HG02642 (cell line): ENCODE results near the gene EPHB1.
"Not testable (repeated sequence)": the region's sequence is repeated elsewhere in the genome, so short reads cannot be mapped to it uniquely, and the experiment has no call there.

Experiments
- ATAC-seq: cut with Tn5 transposase; IDR thresholded peaks from one replicate; pipeline ENCODE4 v1.9.1; 2021; ENCODE audit warnings: mild to moderate bottlenecking; ENCODE audit not compliant: unreplicated experiment, poor library complexity

The EPHB1 gene

DNA sequence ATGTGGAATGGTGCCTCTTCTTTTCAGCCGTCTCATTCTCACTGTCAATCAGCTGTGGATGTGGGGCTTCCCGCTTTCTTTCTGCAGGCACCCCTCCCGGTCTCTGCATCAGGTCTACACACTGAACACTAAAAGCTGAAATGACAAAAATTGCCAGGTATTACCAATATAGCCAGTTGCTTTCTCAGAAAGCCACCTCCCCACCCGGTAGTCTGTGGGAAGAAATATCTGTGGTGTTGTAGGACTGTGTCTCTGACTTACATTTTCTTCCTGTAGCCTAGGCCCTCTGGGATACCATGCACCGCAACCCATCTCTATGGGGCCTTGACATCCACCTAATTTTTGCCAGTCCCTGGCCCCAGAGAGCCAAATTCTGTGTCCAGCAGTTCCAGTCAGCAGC is 19.2 kb upstream of the EPHB1 start:
- no peak for ATAC-seq

DNA sequence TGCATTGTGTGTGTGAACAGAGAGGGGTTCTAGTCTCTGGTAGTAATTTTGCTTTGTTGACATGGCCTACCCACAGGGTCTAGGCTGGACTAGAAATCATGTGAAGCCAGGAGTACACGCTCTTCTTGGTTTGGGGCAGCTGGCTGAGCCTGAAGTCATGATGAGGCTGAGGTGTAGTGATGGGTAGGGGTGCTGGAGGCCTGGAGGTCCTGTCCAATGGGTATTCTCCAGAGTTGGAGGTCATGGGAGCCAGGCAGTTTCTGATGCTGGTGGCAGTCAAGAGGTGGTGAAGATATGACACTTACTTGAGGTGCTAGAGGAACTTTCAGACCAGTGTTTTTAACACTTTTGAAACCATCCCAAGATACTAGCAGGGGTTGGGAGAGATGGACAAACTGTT is 18.5 kb upstream of the EPHB1 start:
- no peak for ATAC-seq

- no peak for ATAC-seq
These were observed 17.7 kb upstream of the EPHB1 start for GRCh38 chr3:134777341-134777740.

- not testable (repeated sequence) for ATAC-seq
These were observed 6.8 kb upstream of the EPHB1 start for GRCh38 chr3:134788283-134788682.

- ATAC-seq = no peak
These were observed 5.0 kb upstream of the EPHB1 start for GRCh38 chr3:134790065-134790464.

- ATAC-seq = no peak
These were observed 3.1 kb upstream of the EPHB1 start for GRCh38 chr3:134791992-134792391.

GRCh38 chr3:134792700-134793099 is 2.4 kb upstream of the EPHB1 start:
- ATAC-seq = no peak

DNA sequence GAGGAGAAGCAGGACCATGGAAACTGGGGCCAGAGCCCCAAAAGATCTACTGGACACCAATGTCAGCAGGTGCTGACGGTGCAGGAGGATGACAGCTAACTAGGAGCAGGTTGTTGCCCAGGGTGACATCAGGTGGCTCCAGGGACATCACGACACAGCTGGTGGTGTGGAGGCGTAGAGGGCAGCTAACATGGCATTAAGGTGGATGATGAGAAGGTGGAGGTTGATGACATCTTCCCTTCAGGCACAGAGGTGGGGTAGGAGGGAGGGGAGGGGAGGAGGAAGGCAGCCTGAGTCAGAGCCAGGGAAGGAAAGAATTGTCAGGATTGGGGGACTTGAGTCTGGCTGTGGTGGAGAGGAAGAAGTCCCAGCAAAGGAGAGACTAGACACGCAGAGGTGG is 1.5 kb upstream of the EPHB1 start:
- ATAC-seq = no peak

GRCh38 chr3:134794323-134794722 is 737 bp upstream of the EPHB1 start:
- no peak for ATAC-seq

- peak; percentile 4 for ATAC-seq
These were observed 753 bp downstream of the EPHB1 start for GRCh38 chr3:134795746-134796280.

DNA sequence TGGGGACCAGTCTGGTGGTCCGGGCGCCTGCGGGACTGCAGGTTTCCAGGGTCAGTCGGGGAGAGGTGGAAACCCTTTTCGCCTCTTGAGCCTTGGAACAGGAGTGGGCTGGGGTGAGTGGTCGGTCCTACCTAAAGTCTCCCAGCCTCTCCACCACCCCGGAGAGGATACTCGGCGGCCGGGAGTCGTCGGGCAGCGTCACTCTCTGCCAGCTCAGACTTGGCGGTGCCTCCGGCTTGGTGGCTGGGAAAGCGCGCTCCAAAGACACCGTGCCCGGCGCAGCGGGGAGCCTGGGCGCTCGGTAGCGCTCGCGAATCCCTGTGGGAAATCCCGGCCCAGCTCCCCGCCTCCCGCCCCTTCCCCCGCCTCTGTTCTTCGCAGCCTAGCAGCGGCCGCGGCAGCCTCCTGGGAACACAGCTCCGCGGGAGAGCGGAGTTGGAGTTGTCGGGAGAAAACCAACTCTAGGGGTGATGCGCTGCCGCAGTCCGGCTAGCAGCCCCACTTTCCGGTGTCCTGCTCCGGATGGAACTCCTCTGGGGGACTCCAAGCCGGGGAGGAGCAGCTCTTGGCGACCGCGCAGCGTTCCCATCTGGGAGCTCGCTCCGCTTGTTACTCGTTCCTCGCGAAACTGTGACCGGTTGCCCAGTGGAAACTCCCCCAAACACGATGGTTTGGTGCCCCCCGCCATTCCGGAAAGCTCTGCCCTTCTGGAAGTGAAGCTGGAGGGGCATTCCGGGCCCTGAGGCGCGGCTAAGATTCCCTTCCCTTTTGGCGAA is 1.4 kb downstream of the EPHB1 start:
- ATAC-seq = no peak

DNA sequence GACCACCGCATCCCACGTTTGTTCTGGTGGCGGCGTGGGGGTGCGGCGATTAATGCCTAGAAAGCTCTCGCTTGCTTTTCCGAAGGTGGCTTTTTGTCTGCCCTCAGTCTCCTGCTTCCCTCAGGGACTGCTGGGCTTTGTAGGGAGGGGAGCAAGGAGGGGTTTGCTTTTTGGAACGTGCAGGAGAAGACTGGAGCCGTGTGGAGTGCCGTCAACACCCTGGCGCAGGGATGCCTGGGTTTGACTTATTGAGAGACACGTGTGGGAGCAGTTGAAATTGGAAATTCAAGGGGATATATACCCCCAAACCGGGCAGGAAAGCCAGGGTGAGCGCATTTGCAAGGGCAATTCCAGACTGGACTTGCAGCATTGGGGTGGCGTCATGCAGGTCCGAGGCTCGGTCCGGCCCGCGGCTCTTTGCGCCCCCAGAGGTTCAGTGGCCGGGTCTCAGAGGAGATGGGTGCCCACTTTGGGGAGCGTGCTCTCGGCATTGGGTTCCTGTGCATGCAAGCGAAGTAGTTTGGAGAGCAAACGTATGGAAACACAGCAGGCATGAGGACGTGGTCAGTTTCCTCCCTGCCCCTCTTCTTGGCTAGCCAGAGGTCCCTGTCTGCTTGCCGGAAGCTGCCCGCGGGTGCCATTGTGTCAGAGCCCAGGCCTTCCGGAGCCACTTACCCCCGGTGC is 2.1 kb downstream of the EPHB1 start:
- no peak for ATAC-seq

GRCh38 chr3:134797741-134798451 is 2.8 kb downstream of the EPHB1 start:
- ATAC-seq = no peak

- ATAC-seq = no peak
These were observed 3.7 kb downstream of the EPHB1 start for GRCh38 chr3:134798681-134799311.

GRCh38 chr3:134799393-134799792 is 4.3 kb downstream of the EPHB1 start:
- no peak for ATAC-seq

DNA sequence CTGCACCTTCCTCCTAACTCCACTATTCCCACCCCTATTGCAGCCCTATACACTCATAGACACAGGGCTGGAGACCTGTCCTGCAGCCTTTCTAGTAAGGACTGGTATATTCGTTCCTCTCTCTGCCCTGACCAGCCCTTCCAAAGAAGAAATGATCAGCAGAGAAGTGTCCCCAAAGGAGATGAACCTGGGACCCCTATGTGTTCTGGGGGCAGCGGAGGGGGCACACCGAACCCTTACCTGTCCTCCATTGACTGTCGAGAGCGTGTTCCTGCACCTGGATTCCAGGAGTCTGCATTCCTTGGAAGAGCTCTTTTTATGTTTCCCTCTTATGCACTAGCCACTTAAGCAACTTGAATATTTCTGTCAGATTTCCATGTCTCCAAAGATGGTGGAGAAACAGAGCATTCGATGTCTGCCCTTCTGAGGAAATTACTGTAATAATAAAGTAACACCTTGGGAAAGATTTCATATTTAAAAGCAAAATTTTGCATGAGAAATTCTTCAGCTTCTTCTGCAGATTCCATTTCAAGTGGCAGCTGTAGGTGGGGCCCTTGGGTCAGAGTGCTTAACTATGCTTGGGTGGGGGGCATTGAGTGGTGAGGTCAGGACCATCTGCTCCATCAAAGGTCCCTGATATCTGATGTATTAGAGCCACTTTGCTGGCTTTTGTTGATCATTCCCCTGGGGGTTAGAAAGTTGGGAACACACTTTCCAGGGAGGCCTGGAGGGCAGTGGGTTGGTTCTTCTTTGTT is 6.3 kb downstream of the EPHB1 start:
- ATAC-seq = no peak

DNA sequence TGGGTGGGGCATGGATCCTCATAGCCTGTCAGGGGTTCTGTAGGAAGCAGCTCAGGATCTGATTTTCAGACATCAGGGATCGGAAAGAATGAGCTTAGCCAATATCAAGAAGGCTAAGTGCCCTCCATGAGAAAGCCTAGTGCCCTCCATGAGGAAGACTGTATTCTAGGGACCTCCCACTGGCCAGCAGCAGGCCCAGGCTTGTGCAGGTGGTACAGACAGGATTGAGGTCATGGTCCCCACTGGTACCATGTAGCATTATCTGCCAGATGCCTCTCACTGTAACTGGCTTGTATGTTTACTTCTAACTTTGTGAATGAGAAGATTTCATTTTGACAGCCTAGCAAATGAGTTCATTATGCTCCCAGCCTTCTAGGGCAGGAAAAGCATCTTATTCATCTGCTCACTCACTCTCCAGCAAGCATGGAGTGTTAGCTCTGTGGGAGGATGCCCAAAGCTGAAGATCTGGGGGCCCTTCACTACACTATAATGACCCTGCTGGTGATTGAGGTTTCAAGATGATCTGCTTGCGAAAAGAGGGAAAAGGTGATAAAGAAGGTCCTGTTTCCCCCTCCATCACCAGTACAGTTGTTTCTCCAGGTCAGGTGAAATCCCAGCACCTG is 7.5 kb downstream of the EPHB1 start:
- peak; percentile 21 for ATAC-seq

- peak; percentile 66 for ATAC-seq
These were observed 8.0 kb downstream of the EPHB1 start for GRCh38 chr3:134803051-134803505.

GRCh38 chr3:134803652-134804051 is 8.6 kb downstream of the EPHB1 start:
- no peak for ATAC-seq
